Myocyte (in vitro differentiated cells): ENCODE results near the gene HS3ST2. TPM values are rescaled to one million over a fixed set of nuclear protein-coding genes. Genes with fewer than 3 reads are reported as not detected.
"Not testable (repeated sequence)": the region's sequence is repeated elsewhere in the genome, so short reads cannot be mapped to it uniquely, and the experiment has no call there.

Experiments
- DNase-seq: peaks from one replicate; pipeline ENCODE4 v3.0.0-alpha.2; 2012; ENCODE audit warnings: low read depth
- total RNA-seq: library from RNA; depleted of rRNA; stranded (reverse); fragments of >200 nt; gene quantifications from 2 replicates; pipeline ENCODE4 v1.2.3, GENCODE V29; 2014

The HS3ST2 gene
- total RNA-seq, 1 donor from 2014 or later = not detected

DNA sequence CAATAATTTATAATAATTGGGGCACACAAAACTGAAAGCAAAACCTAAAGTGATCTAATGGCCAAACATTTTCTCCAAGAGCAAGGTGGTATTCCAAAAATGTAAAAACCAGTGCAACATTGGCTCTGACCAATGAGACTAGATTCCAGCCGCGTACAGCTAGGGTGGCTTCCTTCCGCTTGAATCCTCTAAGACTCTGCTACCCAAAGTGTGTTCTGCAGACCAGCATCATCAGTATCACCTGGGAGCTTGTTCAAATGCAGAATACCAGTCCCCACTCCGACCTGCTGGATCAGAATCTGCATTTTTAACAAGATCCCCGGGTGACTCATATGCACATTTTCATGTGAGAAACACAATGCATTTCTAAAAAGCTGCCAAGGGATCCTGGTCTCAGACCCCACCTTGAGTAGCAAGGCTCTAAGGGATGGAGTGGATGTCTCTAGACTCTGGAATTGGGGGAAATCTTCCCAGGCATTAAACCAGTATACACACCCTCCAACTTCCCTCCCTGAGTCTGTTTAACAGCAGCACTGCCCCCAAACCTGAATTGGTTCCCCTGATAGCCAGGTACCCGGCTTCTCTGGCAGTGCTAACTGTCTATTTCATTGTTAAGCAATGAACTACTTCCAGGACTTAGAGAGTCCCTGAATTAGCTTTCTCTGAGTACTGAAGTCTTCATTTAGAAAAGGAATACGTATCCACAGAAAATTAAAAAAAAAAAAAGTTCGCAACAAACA lies 118.2 kb downstream of the HS3ST2 start:
- no peak for DNase-seq

- DNase-seq = peak; percentile 7
Observed at GRCh38 chr16:22933173-22933572, 119.2 kb downstream of the HS3ST2 start.

GRCh38 chr16:22934786-22935185 lies 120.8 kb downstream of the HS3ST2 start:
- no peak for DNase-seq

DNA sequence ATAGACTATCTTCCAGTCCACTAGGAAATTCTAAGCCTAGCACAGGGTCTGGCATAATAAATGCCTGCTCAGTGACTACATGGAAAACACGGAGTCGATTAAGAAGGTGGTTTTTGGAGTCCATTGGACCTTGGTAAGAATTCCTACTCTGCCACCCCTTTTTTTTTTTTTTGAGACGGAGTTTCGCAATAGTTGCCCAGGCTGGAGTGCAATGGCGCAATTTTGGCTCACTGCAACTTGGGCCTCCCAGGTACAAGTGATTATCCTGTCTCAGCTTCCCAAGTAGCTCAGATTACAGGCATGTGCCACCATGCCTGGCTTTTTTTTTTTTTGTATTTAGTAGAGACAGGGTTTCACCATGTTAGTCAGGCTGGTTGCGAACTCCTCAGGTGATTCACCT lies 123.2 kb downstream of the HS3ST2 start:
- no peak for DNase-seq

- no peak for DNase-seq
Observed at GRCh38 chr16:22938647-22939046, 124.7 kb downstream of the HS3ST2 start.

- DNase-seq = not testable (repeated sequence)
Observed at GRCh38 chr16:22939744-22940363, 125.9 kb downstream of the HS3ST2 start.

DNA sequence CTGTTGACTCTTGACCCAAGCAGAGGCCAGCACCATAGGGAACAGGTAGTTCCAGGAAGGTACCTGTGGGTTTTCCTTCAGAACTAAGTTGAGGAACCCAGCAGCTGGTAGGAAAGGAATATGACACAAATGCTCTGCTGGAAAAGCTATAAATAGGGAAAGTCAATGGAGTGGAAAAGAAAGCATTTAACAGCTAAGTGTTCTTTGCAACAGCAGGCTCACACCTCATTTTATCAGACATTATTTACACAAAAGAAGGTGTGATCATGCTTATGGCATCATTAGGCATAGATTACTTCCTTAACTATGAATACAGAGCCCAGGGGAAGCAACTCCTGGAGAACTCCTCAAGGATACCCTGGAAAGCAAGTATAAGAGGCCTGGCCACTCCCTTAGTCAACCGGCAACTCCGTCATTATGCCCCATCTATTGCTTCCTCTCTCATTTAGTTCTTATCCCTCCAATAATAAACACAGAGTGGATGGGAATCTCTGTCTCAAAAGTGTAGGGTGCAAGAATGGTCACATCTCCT lies 128.1 kb downstream of the HS3ST2 start:
- DNase-seq = no peak

DNA sequence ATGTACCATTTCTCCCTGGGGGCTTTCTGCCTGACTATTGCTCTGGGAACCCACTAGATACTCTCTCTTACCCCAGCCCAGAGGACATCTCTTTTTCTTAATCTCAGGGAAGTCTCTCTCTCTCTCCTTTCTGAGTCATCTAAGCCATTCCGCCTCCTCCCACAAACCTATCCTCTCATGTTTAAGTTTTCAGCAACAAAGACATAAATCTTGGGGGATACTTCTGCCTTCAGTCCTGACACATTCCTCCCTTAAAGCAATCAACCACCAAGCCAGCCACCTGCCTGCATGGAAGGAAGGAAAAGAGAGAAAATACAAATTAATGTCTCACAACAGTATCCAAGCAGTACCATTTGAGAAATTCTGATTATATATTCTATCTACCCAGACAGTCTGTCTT lies 128.8 kb downstream of the HS3ST2 start:
- no peak for DNase-seq

- DNase-seq = no peak
Observed at GRCh38 chr16:22945361-22945760, 131.4 kb downstream of the HS3ST2 start.

GRCh38 chr16:22946433-22946832 lies 132.5 kb downstream of the HS3ST2 start:
- DNase-seq = no peak

DNA sequence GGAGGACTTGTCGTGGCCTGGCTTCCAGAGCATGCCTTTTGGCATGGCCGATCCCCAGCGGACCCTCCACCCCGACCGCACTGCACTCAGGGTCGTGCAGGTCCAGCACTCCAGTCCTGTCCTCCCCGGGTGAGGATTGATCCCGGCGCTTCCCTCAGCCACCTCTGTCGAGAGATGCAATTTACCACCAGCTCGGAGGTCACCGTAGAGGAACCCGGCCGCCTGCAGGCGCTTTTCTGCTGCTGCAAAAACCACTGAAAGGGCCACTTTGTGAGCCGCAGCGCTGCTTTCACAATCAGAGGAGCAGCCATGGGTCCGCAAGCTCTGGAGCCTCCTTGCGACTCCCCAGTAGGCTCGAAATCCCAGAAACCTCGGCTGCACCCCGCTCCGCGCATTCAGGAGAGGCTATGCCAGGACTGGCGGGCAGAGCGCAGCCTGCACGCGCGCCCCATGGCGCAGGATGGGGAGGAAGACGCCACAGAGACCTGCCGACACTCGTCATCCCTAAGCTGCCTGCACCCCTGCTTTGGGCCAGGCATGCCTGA lies 134.2 kb downstream of the HS3ST2 start:
- no peak for DNase-seq

GRCh38 chr16:22948603-22949368 lies 134.8 kb downstream of the HS3ST2 start:
- DNase-seq = peak; percentile 61

DNA sequence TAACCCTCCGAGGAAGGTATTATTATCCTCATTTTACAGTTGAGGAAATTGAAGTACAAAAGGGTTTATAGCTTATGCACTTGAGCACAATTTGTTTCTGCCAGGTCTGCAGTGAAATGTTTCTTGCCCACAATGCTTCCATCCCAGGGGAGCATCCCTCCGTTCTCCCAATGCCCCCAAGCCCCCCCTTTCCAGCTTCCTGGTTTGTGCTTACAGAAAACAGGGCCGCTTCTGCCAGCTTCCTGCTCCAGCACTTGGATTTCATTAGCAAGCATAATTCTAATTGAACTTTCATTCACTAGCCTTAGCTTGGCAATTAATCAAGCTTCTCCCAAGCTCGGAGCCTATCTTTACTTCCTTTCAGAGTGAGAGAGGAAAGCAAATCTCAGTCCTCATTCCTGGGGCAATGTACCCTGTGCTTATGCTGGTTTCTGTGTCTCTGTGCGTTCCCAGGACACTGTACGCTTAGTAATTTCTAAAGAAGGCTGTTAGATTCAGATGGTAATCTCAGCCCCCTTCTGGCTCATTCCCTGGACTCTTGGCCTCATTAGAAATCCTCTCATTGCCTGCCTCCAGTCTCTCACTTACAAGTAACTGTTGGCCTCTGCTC lies 141.6 kb downstream of the HS3ST2 start:
- DNase-seq = no peak

- DNase-seq = no peak
Observed at GRCh38 chr16:22961206-22961605, 147.2 kb downstream of the HS3ST2 start.

DNA sequence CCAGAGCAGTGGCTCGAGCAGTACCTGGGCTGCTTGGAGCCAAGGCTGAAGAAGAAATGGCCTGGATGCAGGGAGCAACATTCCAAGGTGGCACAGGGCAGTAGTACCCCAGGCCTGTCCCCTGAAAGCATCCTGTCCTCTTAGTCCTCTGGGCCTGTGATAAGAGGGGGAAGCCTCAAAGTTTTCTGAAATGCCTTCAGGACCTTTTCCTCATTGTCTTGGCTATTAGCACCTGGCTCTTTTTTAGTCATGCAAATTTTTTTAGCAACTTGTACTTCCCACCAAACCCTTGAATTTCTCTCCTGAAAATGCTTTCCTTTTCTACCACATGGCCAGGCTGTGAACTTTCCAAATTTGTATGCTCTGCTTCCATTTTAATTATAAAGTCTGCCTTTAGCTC lies 148.9 kb downstream of the HS3ST2 start:
- no peak for DNase-seq
